PFSK-1 (cell line): ENCODE measurements around the gene CNTN4.

Experiments
- FOXP2 ChIP-seq: optimal IDR thresholded peaks from 2 replicates; pipeline ENCODE3; 2011; ENCODE audit warnings: borderline replicate concordance, control low read depth, inconsistent platforms; ENCODE audit not compliant: insufficient read depth; ENCODE audit errors: extremely low read length, extremely low read depth
- POLR2AphosphoS5 ChIP-seq: IDR thresholded peaks from 2 replicates; pipeline ENCODE4 v1.6.1; 2012; ENCODE audit warnings: low read depth, mild to moderate bottlenecking, control low read depth, low read length, moderate library complexity
- SIN3A ChIP-seq: IDR thresholded peaks from 2 replicates; pipeline ENCODE4 v1.6.1; 2012; ENCODE audit warnings: mild to moderate bottlenecking, low read length, moderate library complexity, borderline replicate concordance; ENCODE audit not compliant: insufficient read depth
- TAF1 ChIP-seq: IDR thresholded peaks from 2 replicates; pipeline ENCODE4 v1.6.1; 2012; ENCODE audit warnings: low read length, control low read depth, borderline replicate concordance; ENCODE audit not compliant: insufficient read depth
- TF ChIP-seq, protein P1 (sequence below), 2 experiments: IDR thresholded peaks; 2 replicates each; pipeline versions ENCODE4 v1.6.1 to v1.8.0; 2011 to 2012; ENCODE audit warnings: low read depth in 2 of 2, low read length in 2 of 2, control low read depth in 1 of 2, inconsistent platforms in 1 of 2, mild to moderate bottlenecking in 1 of 2, moderate library complexity in 1 of 2; ENCODE audit not compliant: insufficient read depth in 1 of 2

The CNTN4 gene

GRCh38 chr3:2362122-2362521 lies 263.5 kb downstream of the CNTN4 start:
- no peak for TF ChIP-seq POLR2AphosphoS5
- TF ChIP-seq FOXP2: no peak
- TF ChIP-seq TAF1: no peak
- no peak for TF ChIP-seq SIN3A
- TF ChIP-seq, protein P1, sequence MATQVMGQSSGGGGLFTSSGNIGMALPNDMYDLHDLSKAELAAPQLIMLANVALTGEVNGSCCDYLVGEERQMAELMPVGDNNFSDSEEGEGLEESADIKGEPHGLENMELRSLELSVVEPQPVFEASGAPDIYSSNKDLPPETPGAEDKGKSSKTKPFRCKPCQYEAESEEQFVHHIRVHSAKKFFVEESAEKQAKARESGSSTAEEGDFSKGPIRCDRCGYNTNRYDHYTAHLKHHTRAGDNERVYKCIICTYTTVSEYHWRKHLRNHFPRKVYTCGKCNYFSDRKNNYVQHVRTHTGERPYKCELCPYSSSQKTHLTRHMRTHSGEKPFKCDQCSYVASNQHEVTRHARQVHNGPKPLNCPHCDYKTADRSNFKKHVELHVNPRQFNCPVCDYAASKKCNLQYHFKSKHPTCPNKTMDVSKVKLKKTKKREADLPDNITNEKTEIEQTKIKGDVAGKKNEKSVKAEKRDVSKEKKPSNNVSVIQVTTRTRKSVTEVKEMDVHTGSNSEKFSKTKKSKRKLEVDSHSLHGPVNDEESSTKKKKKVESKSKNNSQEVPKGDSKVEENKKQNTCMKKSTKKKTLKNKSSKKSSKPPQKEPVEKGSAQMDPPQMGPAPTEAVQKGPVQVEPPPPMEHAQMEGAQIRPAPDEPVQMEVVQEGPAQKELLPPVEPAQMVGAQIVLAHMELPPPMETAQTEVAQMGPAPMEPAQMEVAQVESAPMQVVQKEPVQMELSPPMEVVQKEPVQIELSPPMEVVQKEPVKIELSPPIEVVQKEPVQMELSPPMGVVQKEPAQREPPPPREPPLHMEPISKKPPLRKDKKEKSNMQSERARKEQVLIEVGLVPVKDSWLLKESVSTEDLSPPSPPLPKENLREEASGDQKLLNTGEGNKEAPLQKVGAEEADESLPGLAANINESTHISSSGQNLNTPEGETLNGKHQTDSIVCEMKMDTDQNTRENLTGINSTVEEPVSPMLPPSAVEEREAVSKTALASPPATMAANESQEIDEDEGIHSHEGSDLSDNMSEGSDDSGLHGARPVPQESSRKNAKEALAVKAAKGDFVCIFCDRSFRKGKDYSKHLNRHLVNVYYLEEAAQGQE (IDR thresholded peaks at IDR 0.05; ENCODE audit: insufficient read depth in 1 of 2, low read depth in 2 of 2, low read length in 2 of 2): no peak

DNA sequence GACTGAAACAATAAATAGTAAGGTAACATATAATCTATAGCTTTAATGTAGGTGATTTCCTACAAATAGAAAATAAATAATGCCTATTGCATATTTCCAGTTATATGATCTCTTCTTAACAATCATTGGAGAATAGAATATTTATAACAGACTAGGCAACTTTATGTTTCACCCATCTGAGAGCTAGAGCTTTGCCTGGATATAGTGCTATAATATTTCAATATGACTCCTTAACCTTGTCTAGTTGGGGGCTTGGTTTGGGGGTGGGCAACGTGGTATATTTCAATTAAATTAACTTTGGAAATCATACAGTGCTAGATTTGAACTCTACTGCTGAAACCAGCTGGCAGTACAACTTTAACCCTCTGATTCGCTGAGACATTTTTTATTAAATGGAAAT lies 265.2 kb downstream of the CNTN4 start:
- TF ChIP-seq POLR2AphosphoS5 (no peak), SIN3A (no peak), TAF1 (no peak), FOXP2 (no peak)
- TF ChIP-seq, protein P1 (IDR thresholded peaks at IDR 0.05; ENCODE audit: insufficient read depth in 1 of 2, low read depth in 2 of 2, low read length in 2 of 2): no peak

GRCh38 chr3:2370317-2370716 lies 271.7 kb downstream of the CNTN4 start:
- TF ChIP-seq TAF1: no peak
- TF ChIP-seq, protein P1 (IDR thresholded peaks at IDR 0.05; ENCODE audit: insufficient read depth in 1 of 2, low read depth in 2 of 2, low read length in 2 of 2): no peak
- no peak for TF ChIP-seq POLR2AphosphoS5
- TF ChIP-seq FOXP2: no peak
- TF ChIP-seq SIN3A: no peak

DNA sequence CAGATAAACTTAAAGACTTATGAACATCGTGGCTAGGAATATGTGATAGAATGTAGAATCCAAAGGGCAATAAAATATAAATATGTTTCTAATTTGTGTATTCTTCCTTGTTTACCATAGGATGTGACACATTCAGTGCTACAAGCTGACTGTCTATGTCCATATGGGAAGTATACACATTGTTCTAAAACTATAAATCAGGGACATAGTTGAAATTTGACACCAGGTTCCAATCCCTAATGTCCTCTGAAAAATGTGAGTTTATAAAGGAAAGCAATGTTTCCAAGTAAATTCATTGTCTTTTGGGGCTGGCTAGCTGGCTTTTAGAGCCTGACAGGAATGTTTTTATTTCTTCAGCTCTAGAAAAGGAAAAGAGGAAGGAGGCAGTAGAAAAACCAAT lies 273.6 kb downstream of the CNTN4 start:
- TF ChIP-seq TAF1 (no peak), SIN3A (no peak), POLR2AphosphoS5 (no peak), FOXP2 (no peak)
- TF ChIP-seq, protein P1 (IDR thresholded peaks at IDR 0.05; ENCODE audit: insufficient read depth in 1 of 2, low read depth in 2 of 2, low read length in 2 of 2): no peak

DNA sequence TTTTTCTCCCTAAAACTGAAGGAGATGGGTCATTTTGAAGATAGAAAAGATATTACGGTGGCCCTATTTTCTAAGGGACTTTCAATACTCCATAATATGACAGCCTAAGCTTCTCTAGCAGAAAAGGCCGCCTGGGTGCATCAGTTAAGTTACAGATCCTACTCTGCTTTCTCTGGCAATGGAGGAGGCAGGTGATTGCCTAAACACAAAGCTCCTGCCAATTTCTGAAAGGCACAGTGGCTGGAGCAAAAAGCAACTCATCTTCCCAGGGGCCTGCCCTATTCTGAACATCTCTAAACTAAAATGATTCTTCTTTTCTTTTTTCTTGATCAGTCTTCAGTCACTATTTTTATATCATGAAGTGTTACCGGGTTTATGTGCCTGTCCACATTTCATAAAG lies 276.7 kb downstream of the CNTN4 start:
- TF ChIP-seq SIN3A: no peak
- TF ChIP-seq, protein P1 (IDR thresholded peaks at IDR 0.05; ENCODE audit: insufficient read depth in 1 of 2, low read depth in 2 of 2, low read length in 2 of 2): no peak
- no peak for TF ChIP-seq FOXP2
- TF ChIP-seq TAF1: no peak
- TF ChIP-seq POLR2AphosphoS5: no peak
